CD4-positive, CD25-positive, alpha-beta regulatory T cell (primary cell): ENCODE data around the gene MAPK1IP1L. TPM values are rescaled to one million over a fixed set of nuclear protein-coding genes. Genes with fewer than 3 reads are reported as not detected.

Experiments used
- ATAC-seq, 2 donors: fragments of 150-1000 bp; cut with Tn5 transposase; one replicate each; pipeline ENCODE4 v1.10.0; 2021; ENCODE audit warnings: low read depth in 2 of 2, moderate number of reproducible peaks in 2 of 2, moderate library complexity in 1 of 2
- DNase-seq, 3 donors: peaks; one replicate each; pipeline versions ENCODE4 v3.0.0 to v3.0.0-alpha.2; 2012 to 2022; ENCODE audit warnings: mixed read lengths in 1 of 3
- H3K27ac ChIP-seq: one replicate; pipeline ENCODE4 v1.7.0; 2013; ENCODE audit warnings: mild to moderate bottlenecking, low read length; ENCODE audit not compliant: insufficient read depth, poor library complexity, severe bottlenecking
- H3K27me3 ChIP-seq: one replicate; pipeline ENCODE4 v1.7.0; 2013; ENCODE audit warnings: low read length; ENCODE audit not compliant: control insufficient read depth, insufficient read depth
- H3K36me3 ChIP-seq: one replicate; pipeline ENCODE4 v1.7.0; 2013; ENCODE audit warnings: mild to moderate bottlenecking, low read length, moderate library complexity; ENCODE audit not compliant: control insufficient read depth, insufficient read depth
- H3K4me1 ChIP-seq: 2 replicates; pipeline ENCODE4 v1.7.0; 2013; ENCODE audit warnings: mild to moderate bottlenecking, low read length; ENCODE audit not compliant: insufficient read depth, control insufficient read depth, poor library complexity, severe bottlenecking
- H3K4me3 ChIP-seq: one replicate; pipeline ENCODE4 v1.7.0; 2013; ENCODE audit warnings: low read depth, mild to moderate bottlenecking, low read length, moderate library complexity
- H3K9me3 ChIP-seq, 2 experiments: 1 replicate in 1 of 2; 2 replicates in 1 of 2; pipeline ENCODE4 v1.7.0; 2013; ENCODE audit warnings: low read length in 2 of 2, mild to moderate bottlenecking in 1 of 2, moderate library complexity in 1 of 2; ENCODE audit not compliant: control insufficient read depth in 2 of 2
- H3K27ac Mint-ChIP-seq, 3 donors: one replicate each; pipeline ENCODE4 v1.8.0; 2020 to 2022; ENCODE audit warnings: mild to moderate bottlenecking in 3 of 3, mixed read lengths in 3 of 3, moderate library complexity in 2 of 3
- H3K27me3 Mint-ChIP-seq: one replicate; pipeline ENCODE4 v1.8.0; 2022; ENCODE audit warnings: mild to moderate bottlenecking, mixed read lengths
- H3K36me3 Mint-ChIP-seq: one replicate; pipeline ENCODE4 v1.8.0; 2020; ENCODE audit warnings: mixed read lengths
- H3K4me1 Mint-ChIP-seq, 4 donors: one replicate each; pipeline ENCODE4 v1.8.0; 2020 to 2022; ENCODE audit warnings: mixed read lengths in 4 of 4, mild to moderate bottlenecking in 1 of 4
- H3K4me3 Mint-ChIP-seq, 4 donors: one replicate each; pipeline ENCODE4 v1.8.0; 2020 to 2022; ENCODE audit warnings: mild to moderate bottlenecking in 4 of 4, mixed read lengths in 4 of 4, moderate library complexity in 3 of 4
- H3K9me3 Mint-ChIP-seq, 7 donors: one replicate each; pipeline ENCODE4 v1.8.0; 2020 to 2022; ENCODE audit warnings: mixed read lengths in 7 of 7, mild to moderate bottlenecking in 3 of 7, moderate library complexity in 2 of 7
- polyA plus RNA-seq, 4 donors: library from polyadenylated mRNA; unstranded; fragments of 300-500 nt; fragmentation: Illumina TruSeq; gene quantifications; one replicate each; pipeline ENCODE4 v1.2.3, GENCODE V29; 2021
- total RNA-seq: library from RNA; stranded (reverse); gene quantifications from one replicate; pipeline ENCODE4 v1.2.3, GENCODE V29; 2022

The MAPK1IP1L gene
- total and polyA plus RNA-seq, 5 donors from 2014 or later: 97.1 to 193 (median 102) TPM

- Histone ChIP-seq H3K27ac (peak overlapping the region; percentile 14), H3K36me3 (peaks cover 11% of the 10 kb centered on the region), H3K9me3 (no peaks in the 10 kb centered on the region), H3K4me1 (no peaks in the 10 kb centered on the region), H3K27me3 (no peaks in the 10 kb centered on the region), H3K4me3 (no peak overlapping the region)
- peaks cover 0 to 6% (median 4%) of the 10 kb centered on the region in 4 donors for H3K4me1 Mint-ChIP-seq
- H3K9me3 Mint-ChIP-seq: no peaks in the 10 kb centered on the region
- no peak for ATAC-seq
- H3K27ac Mint-ChIP-seq: no peak overlapping the region
- H3K27me3 Mint-ChIP-seq: no peaks in the 10 kb centered on the region
- H3K36me3 Mint-ChIP-seq: peaks cover 14% of the 10 kb centered on the region
- DNase-seq: no peak
- H3K4me3 Mint-ChIP-seq: no peak overlapping the region
Measured at GRCh38 chr14:55045087-55045486, 6.4 kb upstream of the MAPK1IP1L start.

- peaks cover 0 to 18% (median 11%) of the 10 kb centered on the region in 4 donors for H3K4me1 Mint-ChIP-seq
- peaks cover 5% of the 10 kb centered on the region for H3K27me3 Mint-ChIP-seq
- Histone ChIP-seq H3K27me3 (no peaks in the 10 kb centered on the region), H3K4me3 (no peak overlapping the region), H3K27ac (no peak overlapping the region), H3K4me1 (peaks cover 9% of the 10 kb centered on the region), H3K36me3 (peaks cover 11% of the 10 kb centered on the region), H3K9me3 (no peaks in the 10 kb centered on the region)
- DNase-seq (no peak), ATAC-seq (no peak)
- H3K9me3 Mint-ChIP-seq: no peaks in the 10 kb centered on the region
- peaks cover 14% of the 10 kb centered on the region for H3K36me3 Mint-ChIP-seq
- peak overlapping the region in 1 of 4 donors; percentile 21 for H3K4me3 Mint-ChIP-seq
- no peak overlapping the region for H3K27ac Mint-ChIP-seq
Measured at GRCh38 chr14:55047301-55048053, 4.0 kb upstream of the MAPK1IP1L start.

GRCh38 chr14:55048900-55049436, 2.5 kb upstream of the MAPK1IP1L start:
- no peaks in the 10 kb centered on the region for H3K27me3 ChIP-seq
- H3K27ac ChIP-seq: no peak overlapping the region
- no peaks in the 10 kb centered on the region for H3K9me3 ChIP-seq
- H3K36me3 ChIP-seq: peaks cover 4% of the 10 kb centered on the region
- H3K4me1 ChIP-seq: peaks cover 24% of the 10 kb centered on the region
- DNase-seq (no peak), ATAC-seq (no peak)
- no peak overlapping the region for H3K4me3 ChIP-seq
- no peak overlapping the region for H3K27ac Mint-ChIP-seq
- H3K9me3 Mint-ChIP-seq: no peaks in the 10 kb centered on the region
- peaks cover 13 to 33% (median 25%) of the 10 kb centered on the region in 4 donors for H3K4me1 Mint-ChIP-seq
- H3K4me3 Mint-ChIP-seq: peak overlapping the region in 2 of 4 donors; percentile 85 to 89
- peaks cover 5% of the 10 kb centered on the region for H3K27me3 Mint-ChIP-seq
- H3K36me3 Mint-ChIP-seq: peaks cover 11% of the 10 kb centered on the region

GRCh38 chr14:55051165-55051422, 353 bp upstream of the MAPK1IP1L start:
- Mint-ChIP-seq H3K27ac (peak overlapping the region; percentile 83 to 99 (median 93)), H3K36me3 (peaks cover 14% of the 10 kb centered on the region), H3K27me3 (peaks cover 5% of the 10 kb centered on the region), H3K9me3 (peaks cover 0 to 1% (median 0%) of the 10 kb centered on the region in 7 donors), H3K4me3 (peak overlapping the region; percentile 90 to 99 (median 94)), H3K4me1 (peaks cover 20 to 48% (median 37%) of the 10 kb centered on the region in 4 donors)
- ATAC-seq: peak; percentile 2
- peaks cover 12% of the 10 kb centered on the region for H3K36me3 ChIP-seq
- peak overlapping the region; percentile 81 for H3K4me3 ChIP-seq
- H3K27ac ChIP-seq: peak overlapping the region; percentile 100
- DNase-seq: no peak
- no peaks in the 10 kb centered on the region for H3K9me3 ChIP-seq
- no peaks in the 10 kb centered on the region for H3K27me3 ChIP-seq
- peaks cover 41% of the 10 kb centered on the region for H3K4me1 ChIP-seq

GRCh38 chr14:55052269-55052930, 953 bp downstream of the MAPK1IP1L start:
- Histone ChIP-seq H3K27ac (peak overlapping the region; percentile 100), H3K36me3 (peaks cover 15% of the 10 kb centered on the region), H3K27me3 (no peaks in the 10 kb centered on the region), H3K4me1 (peaks cover 41% of the 10 kb centered on the region), H3K4me3 (peak overlapping the region; percentile 99), H3K9me3 (no peaks in the 10 kb centered on the region)
- H3K9me3 Mint-ChIP-seq: peaks cover 0 to 1% (median 0%) of the 10 kb centered on the region in 7 donors
- peak overlapping the region; percentile 90 to 99 (median 94) for H3K4me3 Mint-ChIP-seq
- DNase-seq (no peak), ATAC-seq (no peak)
- peaks cover 22 to 54% (median 41%) of the 10 kb centered on the region in 4 donors for H3K4me1 Mint-ChIP-seq
- peaks cover 14% of the 10 kb centered on the region for H3K36me3 Mint-ChIP-seq
- H3K27ac Mint-ChIP-seq: peak overlapping the region; percentile 91 to 99 (median 96)
- peaks cover 5% of the 10 kb centered on the region for H3K27me3 Mint-ChIP-seq

GRCh38 chr14:55053018-55053417, 1.6 kb downstream of the MAPK1IP1L start:
- Histone ChIP-seq H3K4me1 (peaks cover 41% of the 10 kb centered on the region), H3K27ac (peak overlapping the region; percentile 100), H3K27me3 (no peaks in the 10 kb centered on the region), H3K9me3 (no peaks in the 10 kb centered on the region), H3K4me3 (peak overlapping the region; percentile 99), H3K36me3 (peaks cover 21% of the 10 kb centered on the region)
- Mint-ChIP-seq H3K36me3 (peaks cover 16% of the 10 kb centered on the region), H3K4me1 (peaks cover 24 to 58% (median 43%) of the 10 kb centered on the region in 4 donors), H3K4me3 (peak overlapping the region; percentile 90 to 99 (median 94)), H3K9me3 (peaks cover 0 to 1% (median 0%) of the 10 kb centered on the region in 7 donors), H3K27me3 (peaks cover 5% of the 10 kb centered on the region), H3K27ac (peak overlapping the region; percentile 93 to 99 (median 96))
- ATAC-seq (no peak), DNase-seq (no peak)

- no peaks in the 10 kb centered on the region for H3K9me3 ChIP-seq
- H3K4me1 ChIP-seq: peaks cover 42% of the 10 kb centered on the region
- Mint-ChIP-seq H3K4me3 (peak overlapping the region; percentile 90 to 99 (median 94)), H3K36me3 (peaks cover 20% of the 10 kb centered on the region), H3K27ac (peak overlapping the region; percentile 56 to 99 (median 93)), H3K4me1 (peaks cover 28 to 63% (median 45%) of the 10 kb centered on the region in 4 donors), H3K9me3 (peaks cover 0 to 1% (median 0%) of the 10 kb centered on the region in 7 donors), H3K27me3 (peaks cover 5% of the 10 kb centered on the region)
- ATAC-seq (no peak), DNase-seq (no peak)
- H3K27ac ChIP-seq: peak overlapping the region; percentile 100
- H3K36me3 ChIP-seq: peaks cover 24% of the 10 kb centered on the region
- no peaks in the 10 kb centered on the region for H3K27me3 ChIP-seq
- peak overlapping the region; percentile 99 for H3K4me3 ChIP-seq
Measured at GRCh38 chr14:55053500-55053899, 2.1 kb downstream of the MAPK1IP1L start.
